A172 (cell line): Measurements from ENCODE around the gene KRTAP6-1. TPM values are rescaled to one million over a fixed set of nuclear protein-coding genes. Genes with fewer than 3 reads are reported as not detected.

ENCODE experiments used
- DNase-seq: peaks from one replicate; pipeline ENCODE4 v3.0.0-alpha.2; 2015; ENCODE audit warnings: low spot score
- total RNA-seq: library from RNA; depleted of rRNA; stranded (reverse); fragments of >200 nt; shearing (Covaris generic); gene quantifications from 2 replicates; pipeline ENCODE4 v1.2.3, GENCODE V29; 2014; rRNA removed

Gene KRTAP6-1, protein sequence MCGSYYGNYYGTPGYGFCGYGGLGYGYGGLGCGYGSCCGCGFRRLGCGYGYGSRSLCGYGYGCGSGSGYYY
- total RNA-seq: not detected in 2 replicates

DNA sequence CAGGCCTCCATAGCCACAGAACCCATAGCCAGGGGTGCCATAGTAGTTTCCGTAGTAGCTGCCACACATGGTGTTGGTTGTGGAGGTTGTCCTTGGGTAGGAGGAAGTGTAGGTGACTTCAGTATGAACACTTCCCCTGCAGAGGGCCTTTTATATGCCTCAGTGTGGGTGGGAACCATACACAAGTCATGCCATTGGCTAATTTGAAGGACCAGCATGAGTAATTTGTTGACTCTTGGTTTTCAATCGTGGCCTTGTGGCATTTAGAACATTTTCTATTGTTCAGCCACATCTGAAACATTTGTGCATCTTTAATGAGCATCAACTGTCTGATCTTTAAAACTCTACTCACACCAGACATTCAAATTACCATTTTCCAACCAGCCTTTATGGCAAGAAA lies at the start of gene KRTAP6-1:
Gene KRTAP6-1 (minus strand): TSS at position 95 of the 400 bp plus-strand sequence. CDS start 26 bp downstream, at position 69.
- no peak for DNase-seq

- DNase-seq: no peak
Observed at GRCh38 chr21:30652891-30653290, 39.2 kb upstream of the KRTAP6-1 start.

DNA sequence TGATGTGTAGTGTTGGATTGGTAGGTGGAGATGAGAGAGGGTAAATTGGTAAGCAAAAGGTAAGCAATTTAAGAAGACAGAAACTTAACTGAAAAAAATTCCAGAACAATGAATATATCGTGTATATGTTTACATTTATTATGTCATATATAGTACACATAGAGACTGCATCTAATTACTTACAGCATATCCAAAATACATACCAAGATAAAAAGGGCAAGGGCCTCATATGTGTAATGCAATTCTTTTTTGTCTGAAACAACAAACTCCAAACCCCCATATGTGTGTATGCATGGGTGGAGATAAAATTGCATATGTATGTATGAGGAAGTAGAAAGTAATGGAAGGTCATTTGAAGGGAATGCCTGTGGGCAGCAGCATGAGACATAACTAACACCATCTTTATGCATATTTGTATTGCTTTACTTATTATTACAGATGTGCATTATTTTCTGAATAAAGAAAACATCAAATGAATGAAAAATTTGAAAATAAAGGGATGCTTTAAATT lies 33.2 kb upstream of the KRTAP6-1 start:
- DNase-seq: no peak

DNA sequence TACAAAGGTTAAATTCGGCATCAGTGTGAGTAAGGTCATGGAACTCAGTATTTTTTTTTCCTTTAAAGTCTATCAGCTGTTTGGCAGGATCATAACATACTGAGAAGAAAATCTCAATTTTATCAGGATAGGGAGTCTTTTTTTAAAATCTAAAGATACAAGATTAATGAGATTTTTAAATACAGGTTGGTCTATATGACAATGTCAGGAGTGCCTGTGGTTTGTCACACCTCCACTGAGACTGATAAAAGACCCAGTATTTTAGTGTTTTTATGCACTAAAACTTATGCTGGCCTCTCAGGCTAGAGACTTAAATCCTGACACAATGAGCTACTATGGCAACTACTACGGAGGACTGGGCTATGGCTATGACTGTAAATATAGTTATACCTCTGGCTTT lies 28.8 kb upstream of the KRTAP6-1 start, which contains the start of gene KRTAP20-3:
Gene KRTAP20-3 (plus strand): TSS at position 301 of the 400 bp plus-strand sequence.
- no peak for DNase-seq

- DNase-seq: no peak
Observed at GRCh38 chr21:30638686-30639085, 25.0 kb upstream of the KRTAP6-1 start.

- DNase-seq: no peak
Observed at GRCh38 chr21:30634906-30635305, 21.2 kb upstream of the KRTAP6-1 start, which contains the start of gene KRTAP20-2. Gene KRTAP20-2 (plus strand): TSS chr21:30635206. CDS start chr21:30635264, 58 bp downstream.

DNA sequence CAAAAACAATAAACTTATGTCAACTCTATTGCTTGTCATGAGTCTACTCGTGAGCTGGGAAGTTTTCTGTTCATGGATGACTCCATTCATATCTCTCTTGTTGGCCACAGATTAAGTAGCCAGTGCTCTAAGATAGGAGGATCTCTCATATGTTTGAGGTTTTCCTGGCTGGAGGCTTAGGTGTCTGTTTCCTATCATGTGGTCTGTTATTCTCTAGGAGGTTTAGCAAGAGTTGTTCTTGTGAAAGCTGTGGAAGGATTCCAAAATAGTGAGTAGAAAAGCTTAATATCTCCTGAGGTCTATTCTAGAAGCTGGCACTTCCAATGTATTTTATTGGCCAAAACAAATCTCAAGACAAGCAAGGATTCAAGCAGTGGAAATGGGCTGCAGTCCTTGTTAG lies 15.5 kb upstream of the KRTAP6-1 start:
- DNase-seq: no peak

DNA sequence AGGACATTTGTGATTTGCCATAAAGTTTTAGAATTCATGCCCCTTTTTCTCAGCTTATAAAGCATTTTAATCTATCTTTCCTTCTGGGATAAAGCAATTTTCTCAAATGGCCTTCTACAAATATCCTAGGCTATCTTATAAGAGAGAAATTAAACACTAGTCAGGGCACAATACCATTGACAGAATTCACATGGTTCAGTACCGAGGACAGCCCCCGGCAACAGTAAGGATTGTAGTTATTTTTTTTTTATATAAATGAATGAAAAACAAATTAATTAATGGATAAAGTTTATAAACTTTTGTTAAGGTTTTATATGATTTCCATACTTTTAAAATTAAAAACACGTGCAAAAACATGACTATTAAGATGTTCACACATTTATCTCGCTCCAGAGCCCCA lies 14.4 kb upstream of the KRTAP6-1 start:
- DNase-seq: no peak

GRCh38 chr21:30625449-30626165 lies 11.9 kb upstream of the KRTAP6-1 start:
- no peak for DNase-seq

DNA sequence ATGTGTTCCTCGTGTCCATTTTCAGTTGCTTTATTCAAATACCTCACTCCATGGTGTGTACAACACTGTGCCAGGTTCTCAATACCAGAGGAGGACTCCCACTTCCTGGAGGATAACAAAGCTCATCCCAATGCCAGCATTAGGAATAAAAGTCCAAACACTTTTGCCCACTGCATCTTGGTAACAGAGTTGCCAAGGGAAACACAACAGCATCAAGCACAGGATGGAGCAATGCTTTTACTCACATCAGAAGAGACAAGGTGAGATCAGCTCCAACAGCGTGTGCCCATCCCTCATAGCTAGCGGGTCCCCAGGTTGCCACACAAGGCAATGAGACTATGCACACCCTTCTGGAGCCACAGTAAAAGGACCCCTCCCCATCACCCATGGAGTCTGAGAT lies 9.6 kb upstream of the KRTAP6-1 start:
- DNase-seq: no peak

GRCh38 chr21:30620522-30620921 lies 6.8 kb upstream of the KRTAP6-1 start, which contains the start of gene KRTAP20-4:
Gene KRTAP20-4 (plus strand): TSS chr21:30620627.
- DNase-seq: no peak

DNA sequence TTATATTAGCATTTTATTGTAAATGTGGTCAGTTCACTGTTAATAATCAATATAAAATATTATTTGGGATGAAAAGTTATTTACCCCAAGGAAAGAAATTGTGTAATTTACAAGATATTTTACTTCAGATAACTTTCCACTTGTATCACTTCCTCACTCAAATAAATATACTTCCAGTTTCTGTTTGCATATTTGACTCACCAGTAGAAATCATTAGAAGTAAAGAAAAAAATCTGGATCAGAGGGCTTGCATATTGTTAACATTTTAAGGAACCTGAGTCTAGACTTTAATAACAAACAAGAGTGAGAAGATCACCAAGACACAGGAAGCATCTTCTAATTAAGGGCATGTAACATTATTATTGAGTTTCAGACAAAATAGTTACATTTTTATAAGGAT lies 6.3 kb upstream of the KRTAP6-1 start:
- no peak for DNase-seq

DNA sequence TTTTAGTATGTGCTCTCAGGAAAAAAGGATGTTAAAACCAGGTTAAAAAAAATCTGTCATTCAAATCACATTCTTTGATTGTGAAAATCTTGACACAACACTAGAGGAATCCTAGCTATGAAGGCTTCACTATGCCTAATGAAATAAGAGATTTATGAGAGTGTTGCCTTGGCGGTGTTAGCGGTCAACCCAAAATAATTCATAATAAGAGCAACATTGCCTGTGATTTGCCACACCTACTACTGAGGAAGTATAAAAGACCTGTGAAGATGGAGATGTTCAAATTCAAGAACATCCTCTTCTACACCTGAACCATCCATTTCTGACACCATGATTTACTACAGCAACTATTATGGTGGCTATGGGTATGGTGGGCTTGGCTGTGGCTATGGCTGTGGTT lies 2.4 kb upstream of the KRTAP6-1 start, which contains the start of gene KRTAP20-1:
Gene KRTAP20-1 (plus strand): TSS at position 301 of the 400 bp plus-strand sequence. CDS start 30 bp downstream, at position 331.
- no peak for DNase-seq

GRCh38 chr21:30615199-30615598 lies 1.5 kb upstream of the KRTAP6-1 start:
- no peak for DNase-seq

DNA sequence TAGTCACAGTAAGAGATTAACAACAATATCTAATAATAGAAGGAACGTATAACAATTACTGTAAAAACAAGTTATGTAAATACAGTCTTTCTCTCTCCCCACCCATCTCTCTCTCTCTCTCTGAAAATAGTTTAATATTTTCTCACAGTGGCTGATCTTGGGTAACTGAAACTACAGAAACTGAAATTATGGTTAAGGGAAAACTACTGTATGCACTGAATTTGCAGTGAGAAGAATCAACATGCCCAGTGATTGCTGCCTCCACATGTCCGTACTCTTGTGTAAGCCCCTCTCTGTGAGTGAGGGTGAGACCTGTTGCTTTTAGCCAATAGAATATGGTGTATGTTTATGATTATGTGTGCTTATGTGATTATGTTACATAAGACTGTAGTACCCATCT lies 1.6 kb downstream of the KRTAP6-1 start:
- DNase-seq: no peak

GRCh38 chr21:30605968-30606367 lies 7.8 kb downstream of the KRTAP6-1 start:
- no peak for DNase-seq

- DNase-seq: no peak
Observed at GRCh38 chr21:30600787-30601186, 12.9 kb downstream of the KRTAP6-1 start, which contains the start of gene KRTAP22-1. Gene KRTAP22-1 (plus strand): TSS chr21:30601087.

DNA sequence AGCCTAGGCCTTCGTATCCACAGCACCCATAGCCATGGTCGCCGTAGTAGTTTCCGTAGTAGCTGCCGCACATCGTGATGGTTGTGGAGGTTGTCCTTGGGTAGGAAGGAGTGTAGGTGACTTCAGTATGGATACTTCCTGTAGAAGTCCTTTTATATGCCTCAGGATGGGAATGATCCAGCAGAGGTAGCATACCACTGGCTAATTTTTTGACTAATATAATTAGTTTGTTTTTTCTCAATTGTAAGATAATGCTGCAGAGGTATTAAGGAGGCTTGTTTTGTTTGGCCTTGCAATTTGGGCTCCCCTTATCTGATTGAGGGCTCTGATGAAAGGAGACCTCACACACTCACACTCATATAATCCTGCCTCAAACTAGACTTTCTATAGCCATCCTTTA lies 14.9 kb downstream of the KRTAP6-1 start, which contains the start of gene KRTAP6-2:
Gene KRTAP6-2 (minus strand): TSS at position 101 of the 400 bp plus-strand sequence. CDS start 28 bp downstream, at position 73.
- no peak for DNase-seq

DNA sequence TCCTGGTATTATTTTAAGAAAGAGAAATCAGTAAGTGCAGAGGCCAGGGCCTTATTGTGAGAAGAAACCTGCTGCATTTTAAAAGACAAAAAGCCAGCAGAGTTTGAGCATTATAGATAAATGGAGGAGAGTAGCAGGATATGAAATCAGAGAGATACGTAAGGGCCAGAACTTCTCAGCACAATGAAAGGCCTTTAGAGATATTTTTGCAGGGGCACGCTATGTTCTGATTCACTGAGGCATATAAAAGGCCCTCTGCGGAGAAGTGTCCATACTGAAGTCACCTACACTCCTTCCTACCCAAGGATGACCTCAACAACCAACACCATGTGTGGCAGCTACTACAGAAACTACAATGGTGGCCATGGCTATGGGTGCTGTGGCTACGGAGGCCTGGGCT lies 21.6 kb downstream of the KRTAP6-1 start, which contains the start of gene KRTAP6-3:
Gene KRTAP6-3 (plus strand): TSS at position 301 of the 400 bp plus-strand sequence. CDS start 6 bp downstream, at position 307.
- no peak for DNase-seq

DNA sequence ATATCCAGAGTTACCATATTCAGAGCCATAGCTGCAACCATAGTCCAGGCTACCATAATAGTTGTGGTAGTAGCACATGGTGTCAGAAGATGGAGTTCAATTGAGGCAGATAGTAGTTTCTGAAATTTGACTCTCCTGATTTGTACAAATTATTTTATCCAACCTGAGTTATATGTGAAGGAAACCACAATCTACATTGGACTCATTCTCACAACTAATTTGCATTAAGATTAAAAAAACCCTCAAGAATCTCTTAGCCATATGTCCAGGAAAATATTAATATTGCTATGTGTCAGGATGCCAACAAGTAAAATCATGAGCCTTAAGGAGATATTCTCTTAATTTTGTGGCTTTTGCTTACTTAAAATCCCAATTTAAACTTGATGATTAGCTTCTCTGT lies 23.4 kb downstream of the KRTAP6-1 start, which contains the start of gene KRTAP22-2:
Gene KRTAP22-2 (minus strand): TSS at position 101 of the 400 bp plus-strand sequence.
- DNase-seq: no peak

- no peak for DNase-seq
Observed at GRCh38 chr21:30582870-30583269, 30.9 kb downstream of the KRTAP6-1 start.

- DNase-seq: no peak
Observed at GRCh38 chr21:30580132-30580531, 33.6 kb downstream of the KRTAP6-1 start.

DNA sequence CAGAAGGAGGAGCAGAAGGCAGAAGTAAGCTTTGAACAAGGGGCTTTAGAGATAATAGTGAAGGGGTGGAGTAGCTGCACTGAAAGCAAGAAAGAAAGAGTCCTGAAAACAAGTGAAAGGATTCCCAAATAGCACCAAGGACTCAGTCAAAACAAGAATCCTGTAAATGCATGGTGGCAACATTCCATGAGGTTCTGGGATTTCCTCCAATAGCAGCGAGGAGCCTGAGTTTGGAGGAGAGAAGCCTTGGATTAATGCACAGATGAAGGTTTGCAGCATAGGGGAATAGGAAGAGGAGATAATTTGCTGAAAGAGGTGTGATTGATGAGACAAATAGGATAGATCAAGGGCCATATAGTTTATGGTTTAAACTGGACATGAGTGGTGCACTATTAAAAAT lies 34.4 kb downstream of the KRTAP6-1 start:
- no peak for DNase-seq
